K562 (cell line): Measurements from ENCODE around the gene THSD8. TPM values are rescaled to one million over a fixed set of nuclear protein-coding genes. Genes with fewer than 3 reads are reported as not detected.

Source experiments
- CC2D1A ChIP-seq: fragments of 450-650 bp; IDR thresholded peaks from 2 replicates; pipeline ENCODE4 v1.6.1; 2017; ENCODE audit warnings: mild to moderate bottlenecking
- CTCFL ChIP-seq: IDR thresholded peaks from 2 replicates; pipeline ENCODE4 v1.6.1; 2011; ENCODE audit warnings: borderline replicate concordance, low read depth, mild to moderate bottlenecking, moderate library complexity, low read length; ENCODE audit not compliant: insufficient read depth, poor library complexity, severe bottlenecking
- GTF3C2 ChIP-seq: IDR thresholded peaks from 3 replicates; pipeline ENCODE4 v1.6.1; 2011; ENCODE audit warnings: borderline replicate concordance, mild to moderate bottlenecking, moderate library complexity; ENCODE audit not compliant: insufficient read length; ENCODE audit errors: extremely low read depth
- MCM7 ChIP-seq, 2 experiments: fragments of 450-650 bp; IDR thresholded peaks; 2 replicates each; pipeline ENCODE4 v1.6.1; 2016 to 2018
- SREBF1 ChIP-seq: fragments of 150-350 bp; IDR thresholded peaks from 2 replicates; pipeline ENCODE4 v1.6.1; 2014; ENCODE audit warnings: antibody characterized with exemption, low read depth, low read length, borderline replicate concordance
- TARDBP ChIP-seq: fragments of 450-650 bp; IDR thresholded peaks from 2 replicates; pipeline ENCODE4 v1.6.1; 2016
- ZFX ChIP-seq: sonication (generic); formaldehyde crosslinking; IDR thresholded peaks from 2 replicates; pipeline ENCODE4 v1.8.0; 2022; ENCODE audit warnings: mild to moderate bottlenecking, missing genetic modification reagents, moderate library complexity
- ZNF384 ChIP-seq: IDR thresholded peaks from 2 replicates; pipeline ENCODE4 v1.6.1; 2012; ENCODE audit warnings: low read depth, low read length, improper control_type of control experiment
- ZNF586 ChIP-seq: fragments of 450-650 bp; formaldehyde crosslinking; conservative IDR thresholded peaks from 2 replicates; pipeline ENCODE4 v1.4.0; 2020; ENCODE audit warnings: mild to moderate bottlenecking, moderate library complexity
- ZNF76 ChIP-seq: fragments of 250-450 bp; sonication (Bioruptor Pico); IDR thresholded peaks from 2 replicates; pipeline ENCODE4 v1.4.0; 2020; ENCODE audit warnings: mild to moderate bottlenecking, moderate library complexity, borderline replicate concordance
- polyA plus RNA-seq, 8 experiments: library from polyadenylated mRNA; depleted of rRNA in 4 of 8; stranded (reverse) in 5 of 8; unstranded in 3 of 8; fragments of >200 nt; fragmentation: Nextera tagmentation in 2 of 8; fragmentation: Illumina TruSeq in 1 of 8; extraction: Ambion mirVana in 2 of 8; extraction: Trizol in 1 of 8; gene quantifications; 2 replicates each; pipeline versions ENCODE4 v1.2.1 to v1.2.3, GENCODE V29; 2011 to 2014; ENCODE audit warnings: inconsistent platforms in 1 of 8, missing spikeins in 1 of 8
- total RNA-seq, 7 experiments: library from RNA; depleted of rRNA in 6 of 7; stranded (reverse); fragments of >200 nt in 6 of 7; fragmentation: Illumina TruSeq in 2 of 7; extraction: Trizol in 2 of 7; gene quantifications; 2 replicates each; pipeline versions ENCODE4 v1.2.1 to v1.2.3, GENCODE V29; 2011 to 2021; ENCODE audit warnings: low replicate concordance in 1 of 7
- TF ChIP-seq, protein P1 (sequence below): fragments of 450-650 bp; IDR thresholded peaks from 2 replicates; pipeline ENCODE4 v1.6.1; 2018; ENCODE audit not compliant: partially characterized antibody
- TF ChIP-seq, protein P2 (sequence below): sonication (generic); formaldehyde crosslinking; IDR thresholded peaks from 2 replicates; pipeline ENCODE4 v1.8.0; 2023; ENCODE audit warnings: missing genetic modification reagents, mild to moderate bottlenecking, borderline replicate concordance

The THSD8 gene
- total and polyA plus RNA-seq, 9 of the 15 experiments (the other 6 are each of a cell fraction or from before 2014, with no cell fraction given), result 8.4 to 42.4 (median 19.9) TPM; not detected in 2

DNA sequence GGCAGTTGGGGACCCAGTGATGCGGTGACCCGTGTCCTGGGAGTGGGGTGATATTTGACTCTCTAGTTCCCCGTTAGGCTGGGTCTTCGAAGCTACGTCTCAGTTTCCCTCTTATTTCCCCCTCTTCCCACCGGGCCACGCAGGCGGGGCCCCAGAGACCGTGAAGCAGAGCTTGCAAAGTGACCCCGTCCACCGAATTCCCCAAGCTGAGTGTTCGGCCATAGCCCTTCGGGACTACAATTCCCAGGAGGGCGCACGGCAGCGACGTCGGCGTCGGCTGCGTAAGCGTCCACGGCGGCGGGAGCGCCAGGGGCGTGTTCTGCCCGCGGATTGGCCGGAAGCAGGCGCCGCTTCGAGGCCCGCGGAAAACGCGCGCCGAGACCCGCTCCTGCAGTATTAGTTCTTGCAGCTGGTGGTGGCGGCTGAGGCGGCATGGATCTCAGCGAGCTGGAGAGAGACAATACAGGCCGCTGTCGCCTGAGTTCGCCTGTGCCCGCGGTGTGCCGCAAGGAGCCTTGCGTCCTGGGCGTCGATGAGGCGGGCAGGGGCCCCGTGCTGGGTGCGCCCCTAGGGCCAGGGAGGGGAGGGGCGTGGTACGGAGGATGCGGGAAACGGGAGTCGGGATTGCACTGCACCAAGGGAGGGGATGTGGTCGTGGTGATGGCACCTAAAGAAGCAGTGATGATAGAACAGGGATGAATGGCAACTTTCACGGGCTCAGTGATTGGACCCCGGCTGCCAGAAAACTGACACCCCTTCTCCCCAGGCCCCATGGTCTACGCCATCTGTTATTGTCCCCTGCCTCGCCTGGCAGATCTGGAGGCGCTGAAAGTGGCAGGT, 4.6 kb downstream of the THSD8 start, which contains the start of gene RNASEH2A (continued):
- TF ChIP-seq, protein P1, sequence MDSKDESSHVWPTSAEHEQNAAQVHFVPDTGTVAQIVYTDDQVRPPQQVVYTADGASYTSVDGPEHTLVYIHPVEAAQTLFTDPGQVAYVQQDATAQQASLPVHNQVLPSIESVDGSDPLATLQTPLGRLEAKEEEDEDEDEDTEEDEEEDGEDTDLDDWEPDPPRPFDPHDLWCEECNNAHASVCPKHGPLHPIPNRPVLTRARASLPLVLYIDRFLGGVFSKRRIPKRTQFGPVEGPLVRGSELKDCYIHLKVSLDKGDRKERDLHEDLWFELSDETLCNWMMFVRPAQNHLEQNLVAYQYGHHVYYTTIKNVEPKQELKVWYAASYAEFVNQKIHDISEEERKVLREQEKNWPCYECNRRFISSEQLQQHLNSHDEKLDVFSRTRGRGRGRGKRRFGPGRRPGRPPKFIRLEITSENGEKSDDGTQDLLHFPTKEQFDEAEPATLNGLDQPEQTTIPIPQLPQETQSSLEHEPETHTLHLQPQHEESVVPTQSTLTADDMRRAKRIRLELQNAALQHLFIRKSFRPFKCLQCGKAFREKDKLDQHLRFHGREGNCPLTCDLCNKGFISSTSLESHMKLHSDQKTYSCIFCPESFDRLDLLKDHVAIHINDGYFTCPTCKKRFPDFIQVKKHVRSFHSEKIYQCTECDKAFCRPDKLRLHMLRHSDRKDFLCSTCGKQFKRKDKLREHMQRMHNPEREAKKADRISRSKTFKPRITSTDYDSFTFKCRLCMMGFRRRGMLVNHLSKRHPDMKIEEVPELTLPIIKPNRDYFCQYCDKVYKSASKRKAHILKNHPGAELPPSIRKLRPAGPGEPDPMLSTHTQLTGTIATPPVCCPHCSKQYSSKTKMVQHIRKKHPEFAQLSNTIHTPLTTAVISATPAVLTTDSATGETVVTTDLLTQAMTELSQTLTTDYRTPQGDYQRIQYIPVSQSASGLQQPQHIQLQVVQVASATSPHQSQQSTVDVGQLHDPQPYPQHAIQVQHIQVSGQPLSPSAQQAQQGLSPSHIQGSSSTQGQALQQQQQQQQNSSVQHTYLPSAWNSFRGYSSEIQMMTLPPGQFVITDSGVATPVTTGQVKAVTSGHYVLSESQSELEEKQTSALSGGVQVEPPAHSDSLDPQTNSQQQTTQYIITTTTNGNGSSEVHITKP, result peak; percentile 98
- TF ChIP-seq ZNF76 (no peak), CC2D1A (no peak), ZFX (CRISPR knock-in tag) (peak; percentile 92), TARDBP (no peak), GTF3C2 (no peak), ZNF384 (no peak), SREBF1 (peak; percentile 73; the same call in 1 of the 2 replicates), CTCFL (no peak), ZNF586 (no peak), MCM7 (IDR thresholded peaks at IDR 0.05) (no peak)
- TF ChIP-seq, protein P2, sequence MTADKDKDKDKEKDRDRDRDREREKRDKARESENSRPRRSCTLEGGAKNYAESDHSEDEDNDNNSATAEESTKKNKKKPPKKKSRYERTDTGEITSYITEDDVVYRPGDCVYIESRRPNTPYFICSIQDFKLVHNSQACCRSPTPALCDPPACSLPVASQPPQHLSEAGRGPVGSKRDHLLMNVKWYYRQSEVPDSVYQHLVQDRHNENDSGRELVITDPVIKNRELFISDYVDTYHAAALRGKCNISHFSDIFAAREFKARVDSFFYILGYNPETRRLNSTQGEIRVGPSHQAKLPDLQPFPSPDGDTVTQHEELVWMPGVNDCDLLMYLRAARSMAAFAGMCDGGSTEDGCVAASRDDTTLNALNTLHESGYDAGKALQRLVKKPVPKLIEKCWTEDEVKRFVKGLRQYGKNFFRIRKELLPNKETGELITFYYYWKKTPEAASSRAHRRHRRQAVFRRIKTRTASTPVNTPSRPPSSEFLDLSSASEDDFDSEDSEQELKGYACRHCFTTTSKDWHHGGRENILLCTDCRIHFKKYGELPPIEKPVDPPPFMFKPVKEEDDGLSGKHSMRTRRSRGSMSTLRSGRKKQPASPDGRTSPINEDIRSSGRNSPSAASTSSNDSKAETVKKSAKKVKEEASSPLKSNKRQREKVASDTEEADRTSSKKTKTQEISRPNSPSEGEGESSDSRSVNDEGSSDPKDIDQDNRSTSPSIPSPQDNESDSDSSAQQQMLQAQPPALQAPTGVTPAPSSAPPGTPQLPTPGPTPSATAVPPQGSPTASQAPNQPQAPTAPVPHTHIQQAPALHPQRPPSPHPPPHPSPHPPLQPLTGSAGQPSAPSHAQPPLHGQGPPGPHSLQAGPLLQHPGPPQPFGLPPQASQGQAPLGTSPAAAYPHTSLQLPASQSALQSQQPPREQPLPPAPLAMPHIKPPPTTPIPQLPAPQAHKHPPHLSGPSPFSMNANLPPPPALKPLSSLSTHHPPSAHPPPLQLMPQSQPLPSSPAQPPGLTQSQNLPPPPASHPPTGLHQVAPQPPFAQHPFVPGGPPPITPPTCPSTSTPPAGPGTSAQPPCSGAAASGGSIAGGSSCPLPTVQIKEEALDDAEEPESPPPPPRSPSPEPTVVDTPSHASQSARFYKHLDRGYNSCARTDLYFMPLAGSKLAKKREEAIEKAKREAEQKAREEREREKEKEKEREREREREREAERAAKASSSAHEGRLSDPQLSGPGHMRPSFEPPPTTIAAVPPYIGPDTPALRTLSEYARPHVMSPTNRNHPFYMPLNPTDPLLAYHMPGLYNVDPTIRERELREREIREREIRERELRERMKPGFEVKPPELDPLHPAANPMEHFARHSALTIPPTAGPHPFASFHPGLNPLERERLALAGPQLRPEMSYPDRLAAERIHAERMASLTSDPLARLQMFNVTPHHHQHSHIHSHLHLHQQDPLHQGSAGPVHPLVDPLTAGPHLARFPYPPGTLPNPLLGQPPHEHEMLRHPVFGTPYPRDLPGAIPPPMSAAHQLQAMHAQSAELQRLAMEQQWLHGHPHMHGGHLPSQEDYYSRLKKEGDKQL (CRISPR knock-in tag), result no peak
